Frontal cortex (tissue), 4 donors: ENCODE measurements around the gene NTN1. TPM values are rescaled to one million over a fixed set of nuclear protein-coding genes. Genes with fewer than 3 reads are reported as not detected.
"Not testable (repeated sequence)": the region's sequence is repeated elsewhere in the genome, so short reads cannot be mapped to it uniquely, and the experiment has no call there.

ENCODE experiments used
- DNase-seq, 2 donors: peaks; one replicate each; pipeline ENCODE4 v3.0.0; 2012; ENCODE audit warnings: low spot score in 2 of 2
- FAIRE-seq: peaks from 2 replicates; lab custom pipeline; 2012; peaks lifted over from hg19 to GRCh38; lab: Jason Lieb, UNC
- total RNA-seq: library from RNA; depleted of rRNA; stranded (reverse); fragments of >200 nt; gene quantifications from one replicate; pipeline ENCODE4 v1.2.3, GENCODE V29; 2014
- donor health status: control.
- donor health status: control.
- donor health status: control.

NTN1 gene
- total RNA-seq, 1 donor from 2014 or later: 6.5 TPM

DNA sequence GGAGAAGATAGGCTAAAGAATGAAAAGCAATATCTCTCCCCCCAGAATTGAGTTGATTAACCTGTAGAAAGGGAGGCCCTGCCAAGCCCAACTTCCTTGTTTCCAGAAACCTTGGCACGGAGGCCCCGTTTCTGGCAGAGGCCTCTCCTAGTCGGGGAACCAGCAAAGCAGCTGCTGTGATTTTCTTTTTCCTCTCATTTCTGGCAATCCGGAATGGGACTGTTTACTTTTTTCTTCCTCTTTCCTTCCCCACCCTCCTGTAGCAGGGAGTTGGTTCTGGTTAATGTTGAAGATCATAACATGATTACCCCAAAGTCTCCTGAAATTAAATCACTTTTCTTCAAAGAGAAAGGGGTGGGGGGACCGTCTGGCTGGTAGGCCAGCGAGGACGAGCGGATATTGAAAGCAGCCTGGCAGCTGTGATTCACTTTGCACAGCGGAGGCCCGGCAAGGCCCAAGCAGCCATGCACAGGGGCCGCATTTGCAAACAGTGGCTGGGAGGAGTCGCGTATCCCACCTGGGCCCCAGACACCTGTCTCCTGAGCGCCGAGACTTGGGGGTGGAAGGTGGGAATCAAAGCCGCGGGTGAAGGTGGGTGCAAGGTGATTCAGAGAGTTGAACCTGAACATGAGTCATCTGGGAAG is 51.5 kb downstream of the NTN1 start:
- FAIRE-seq: no peak

DNA sequence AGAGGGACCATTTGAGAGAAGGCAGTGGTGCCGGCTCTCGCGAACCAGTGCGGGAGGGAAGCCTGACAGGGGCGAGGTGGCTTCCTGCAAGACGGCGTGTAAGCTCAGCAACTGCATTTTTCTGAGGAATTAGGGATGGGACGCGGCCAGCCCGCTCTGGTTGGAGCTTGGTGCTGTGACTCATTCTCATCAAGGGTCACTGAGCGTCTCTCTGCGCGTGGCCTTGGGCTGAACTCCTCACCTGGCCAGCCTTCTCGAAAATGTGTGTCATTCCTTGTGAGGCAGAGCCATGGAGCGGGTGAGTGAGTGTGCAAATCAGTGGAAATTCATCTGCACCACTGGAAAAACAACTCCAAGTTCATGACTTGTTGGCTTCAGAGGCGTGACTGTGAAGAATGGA is 52.8 kb downstream of the NTN1 start:
- FAIRE-seq: no peak

More for the DNA sequence above, 51.5 kb downstream of the NTN1 start:
- DNase-seq: no peak

DNA sequence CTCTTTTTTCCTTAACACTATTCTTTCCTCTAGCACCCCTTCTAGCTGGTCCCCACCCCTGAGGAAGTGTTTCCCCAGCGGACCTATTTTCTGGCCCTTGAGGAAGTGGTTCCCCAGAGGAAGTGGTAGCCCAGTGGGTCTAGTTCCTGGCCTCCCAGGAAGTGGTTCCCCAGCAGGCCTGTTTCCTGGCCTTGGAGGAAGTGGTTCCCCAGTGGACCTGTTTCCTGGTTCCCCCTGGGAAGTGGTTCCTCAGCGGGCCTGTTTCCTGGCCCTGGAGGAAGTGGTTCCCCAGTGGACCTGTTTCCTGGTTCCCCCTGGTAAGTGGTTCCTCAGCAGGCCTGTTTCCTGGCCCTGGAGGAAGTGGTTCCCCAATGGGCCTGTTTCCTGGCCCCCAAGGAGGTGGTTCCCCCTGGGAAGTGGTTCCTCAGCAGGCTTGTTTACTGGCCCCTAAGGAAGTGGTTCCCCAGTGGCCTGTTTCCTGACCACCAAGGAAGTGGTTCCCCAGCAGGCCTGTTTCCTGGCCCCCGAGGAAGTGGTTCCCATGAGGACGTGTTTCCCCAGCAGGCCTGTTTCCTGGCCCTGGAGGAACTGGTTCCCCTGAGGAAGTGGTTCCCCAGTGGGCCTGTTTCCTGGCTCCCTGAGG is 58.3 kb downstream of the NTN1 start:
- DNase-seq (no peak), FAIRE-seq (no peak)

More for the DNA sequence above, 52.8 kb downstream of the NTN1 start:
- DNase-seq: no peak

DNA sequence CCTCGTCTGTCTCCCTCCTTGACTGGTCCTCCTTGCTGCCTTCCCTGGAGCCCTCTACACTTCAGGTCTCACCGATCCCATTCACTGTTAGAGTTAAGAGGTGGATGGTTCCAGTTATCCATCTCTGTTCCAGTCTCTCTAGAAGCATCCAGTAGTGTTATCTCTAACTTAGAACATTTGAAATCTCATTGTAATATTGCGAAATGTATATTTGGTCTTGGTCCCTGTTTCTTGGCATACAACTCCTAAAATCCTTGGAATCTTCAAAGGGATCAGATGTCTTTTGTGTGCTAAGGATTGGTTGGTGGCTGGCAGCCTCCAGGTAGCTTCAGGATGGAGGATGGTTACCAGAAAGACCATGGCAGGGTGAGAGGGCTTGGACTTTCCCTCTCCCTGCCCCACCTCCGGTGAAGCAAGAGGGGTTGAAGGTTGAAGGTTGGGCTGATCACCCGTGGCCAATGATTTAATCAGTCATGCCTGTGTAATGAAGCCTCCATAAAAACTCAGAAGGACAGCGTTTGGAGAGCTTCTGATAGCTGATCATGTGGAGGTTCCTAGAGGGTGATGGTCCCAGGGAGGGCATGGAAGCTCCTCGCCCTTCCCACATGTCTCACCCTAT is 59.1 kb downstream of the NTN1 start:
- DNase-seq (no peak), FAIRE-seq (no peak)

DNA sequence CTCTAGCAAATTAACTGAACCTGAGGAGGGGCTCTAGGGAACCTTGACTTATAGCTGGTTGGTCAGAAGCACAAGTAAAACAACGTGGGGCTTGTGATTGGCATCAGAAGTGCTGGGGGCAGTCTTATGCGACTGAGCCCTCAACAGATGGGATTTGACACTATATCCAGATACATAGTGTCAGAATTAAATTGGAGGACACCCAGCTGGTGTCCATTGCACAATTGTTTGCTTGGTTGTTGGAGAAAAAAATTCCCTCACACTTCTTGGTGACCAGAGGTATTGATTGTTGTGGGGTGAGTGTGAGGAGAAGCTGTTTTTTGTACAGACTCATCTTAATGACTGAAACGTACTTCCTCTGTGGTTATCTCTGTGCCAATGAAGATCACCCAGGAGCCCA is 59.7 kb downstream of the NTN1 start:
- no peak for DNase-seq
- no peak for FAIRE-seq

DNA sequence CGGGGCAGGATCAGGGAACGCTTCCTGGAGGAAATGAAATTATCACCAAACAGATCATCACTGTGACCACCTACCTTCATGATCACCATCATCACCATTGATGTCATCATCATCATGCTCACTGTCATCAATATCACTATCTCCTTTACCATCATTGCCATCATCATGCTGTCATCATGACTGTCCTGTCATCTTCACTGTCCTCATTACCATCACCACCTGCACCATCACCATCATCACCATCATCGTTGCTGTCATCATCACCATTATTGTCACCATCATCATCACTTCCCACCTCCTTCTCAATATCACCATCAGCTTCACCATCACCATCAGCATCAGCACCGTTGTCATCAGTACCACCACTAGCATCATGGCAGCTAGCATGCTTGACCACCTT is 65.3 kb downstream of the NTN1 start:
- DNase-seq (no peak), FAIRE-seq (no peak)

DNA sequence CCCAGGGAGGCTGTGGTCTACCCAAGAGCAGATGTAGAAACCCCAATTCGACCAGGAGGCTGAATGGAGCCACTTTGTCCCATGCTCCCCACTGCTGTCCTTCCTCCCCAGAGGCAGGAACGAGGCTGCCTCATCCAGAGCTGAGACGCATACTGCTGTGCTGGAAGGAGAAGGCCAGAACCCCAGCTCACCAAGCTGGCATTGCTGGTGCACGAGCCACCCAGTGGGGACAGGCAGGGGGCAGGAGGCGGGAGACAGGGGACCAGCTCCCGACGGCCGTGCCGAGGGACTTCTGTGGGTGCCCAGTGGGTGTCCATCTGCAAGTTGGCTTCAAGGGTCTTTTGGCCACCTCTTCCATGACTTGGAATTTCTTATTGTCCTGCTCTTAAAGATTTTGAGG is 66.6 kb downstream of the NTN1 start:
- DNase-seq (no peak), FAIRE-seq (no peak)

DNA sequence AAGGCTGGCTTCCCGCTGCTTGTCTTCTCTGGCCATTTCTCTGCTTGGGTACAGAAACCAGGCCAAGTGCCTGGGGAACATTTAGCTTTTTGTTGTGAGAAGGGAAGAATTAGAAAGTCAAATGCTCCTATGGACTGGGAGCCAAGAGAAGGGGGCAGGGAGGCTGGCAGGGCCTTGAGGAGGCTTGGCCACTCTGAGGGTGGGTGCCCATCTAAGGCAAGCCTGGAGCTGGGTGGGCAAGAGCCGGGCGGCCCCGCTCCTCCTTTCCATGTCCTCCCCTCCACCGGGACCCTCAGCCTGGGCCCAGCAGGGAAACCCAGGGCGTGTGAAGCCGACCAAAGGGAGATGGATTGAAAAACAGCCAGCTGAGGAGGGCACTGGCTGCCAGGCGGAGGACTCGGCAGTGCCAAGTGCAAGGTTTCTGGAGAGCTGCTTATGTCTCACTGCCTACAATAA is 69.4 kb downstream of the NTN1 start:
- DNase-seq: no peak
- no peak for FAIRE-seq

DNA sequence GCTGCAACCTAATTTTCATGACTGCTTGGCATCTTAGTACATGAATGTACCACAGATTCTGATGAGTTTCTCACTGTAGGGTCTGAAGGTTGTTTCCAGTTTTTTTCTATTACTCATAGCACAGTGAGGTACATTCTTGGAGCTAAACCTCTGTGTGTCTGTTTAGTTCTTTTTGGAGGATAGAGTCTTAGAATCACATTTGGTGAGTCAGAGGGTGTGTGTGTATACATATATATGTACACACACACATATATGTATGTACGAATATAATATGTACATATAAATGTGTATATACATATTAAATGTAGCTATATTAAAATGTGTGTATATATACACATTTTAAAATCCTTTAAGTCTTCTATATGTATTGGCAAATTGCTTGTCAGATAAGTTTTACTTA is 72.9 kb downstream of the NTN1 start:
- FAIRE-seq (no peak), DNase-seq (no peak)

DNA sequence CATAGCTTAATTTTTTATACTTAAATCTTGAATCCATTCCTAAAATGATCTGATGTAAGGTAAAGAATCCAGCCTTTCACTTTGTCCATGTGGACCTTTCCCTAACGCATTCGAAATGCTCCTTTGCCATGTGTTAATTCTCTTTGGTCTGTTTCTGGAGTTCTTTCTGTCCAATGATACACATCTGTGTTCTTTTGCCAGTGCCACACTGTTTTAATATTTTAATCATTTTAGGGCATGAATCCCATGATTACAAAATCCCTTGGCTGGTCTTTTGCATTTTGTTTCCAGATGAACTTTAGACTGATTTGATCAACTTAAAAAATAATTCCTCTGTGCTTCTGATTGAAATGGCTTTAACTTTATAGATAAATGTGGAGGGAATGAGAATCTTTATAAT is 74.1 kb downstream of the NTN1 start:
- FAIRE-seq: no peak

DNA sequence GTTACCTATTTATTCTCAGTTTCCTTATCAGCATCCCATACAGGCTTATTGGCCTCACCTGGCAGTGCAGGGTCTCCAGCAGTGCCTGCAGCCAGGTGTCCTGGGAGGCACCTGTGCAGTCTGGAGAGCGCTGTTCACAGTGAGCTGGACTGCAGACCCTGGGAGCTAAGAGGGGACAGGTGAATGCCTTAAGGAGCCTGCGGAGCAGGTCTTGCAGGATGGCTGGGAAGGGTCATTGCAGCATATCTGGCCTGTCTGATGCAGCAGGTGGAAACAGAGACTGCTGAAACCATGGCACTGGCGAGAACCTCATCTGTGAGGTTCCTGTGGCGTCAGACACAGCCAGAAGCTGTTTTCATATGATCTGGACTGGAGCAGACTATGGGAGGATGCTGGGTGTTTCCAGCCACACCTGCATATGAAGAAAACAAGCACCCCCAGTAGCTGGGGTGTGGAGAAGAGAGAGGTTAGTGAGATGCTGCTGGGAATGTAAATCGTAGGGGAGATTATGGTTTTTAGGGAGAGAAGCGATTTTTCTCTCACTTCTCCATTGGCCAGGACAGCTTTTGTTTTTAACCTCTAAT is 77.0 kb downstream of the NTN1 start:
- no peak for FAIRE-seq
- DNase-seq: no peak

More for the DNA sequence above, 74.1 kb downstream of the NTN1 start:
- no peak for DNase-seq

DNA sequence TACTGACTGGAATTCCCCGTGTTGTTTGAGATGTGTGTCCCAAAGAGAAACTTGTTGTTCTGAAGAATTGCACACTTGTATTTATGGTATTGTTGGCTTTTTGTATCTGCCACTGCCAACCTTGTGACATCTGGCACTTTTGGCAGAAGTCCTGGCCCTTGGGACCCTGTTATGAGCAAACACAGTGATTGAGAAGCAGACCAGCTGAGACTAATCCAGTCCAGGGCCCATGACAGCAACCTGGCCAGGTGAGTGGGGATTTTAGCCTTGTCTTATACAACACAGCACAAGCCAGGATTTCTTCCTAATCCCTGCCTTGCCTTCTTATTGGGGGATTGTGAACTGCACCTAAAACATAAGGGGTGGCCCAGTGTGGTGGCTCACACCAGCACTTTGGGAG is 80.0 kb downstream of the NTN1 start:
- DNase-seq: no peak
- no peak for FAIRE-seq

DNA sequence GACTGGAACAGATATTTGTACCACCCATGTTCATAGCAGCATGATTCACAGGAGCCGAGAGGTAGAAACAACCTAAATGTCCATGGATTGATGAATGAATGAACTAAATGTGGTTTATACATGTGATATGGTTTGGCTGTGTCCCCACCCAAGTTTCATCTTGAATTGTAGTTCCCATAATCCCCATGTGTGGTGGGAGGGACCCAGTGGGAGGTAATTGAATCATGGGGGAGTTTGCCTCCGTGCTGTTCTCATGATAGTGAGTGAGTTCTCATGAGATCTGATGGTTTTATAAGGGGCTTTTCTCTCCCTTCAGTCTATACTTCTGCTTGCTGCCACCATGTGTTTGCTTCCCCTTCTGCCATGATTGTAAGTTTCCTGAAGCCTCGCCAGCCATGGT is 81.9 kb downstream of the NTN1 start:
- not testable (repeated sequence) for DNase-seq, FAIRE-seq

DNA sequence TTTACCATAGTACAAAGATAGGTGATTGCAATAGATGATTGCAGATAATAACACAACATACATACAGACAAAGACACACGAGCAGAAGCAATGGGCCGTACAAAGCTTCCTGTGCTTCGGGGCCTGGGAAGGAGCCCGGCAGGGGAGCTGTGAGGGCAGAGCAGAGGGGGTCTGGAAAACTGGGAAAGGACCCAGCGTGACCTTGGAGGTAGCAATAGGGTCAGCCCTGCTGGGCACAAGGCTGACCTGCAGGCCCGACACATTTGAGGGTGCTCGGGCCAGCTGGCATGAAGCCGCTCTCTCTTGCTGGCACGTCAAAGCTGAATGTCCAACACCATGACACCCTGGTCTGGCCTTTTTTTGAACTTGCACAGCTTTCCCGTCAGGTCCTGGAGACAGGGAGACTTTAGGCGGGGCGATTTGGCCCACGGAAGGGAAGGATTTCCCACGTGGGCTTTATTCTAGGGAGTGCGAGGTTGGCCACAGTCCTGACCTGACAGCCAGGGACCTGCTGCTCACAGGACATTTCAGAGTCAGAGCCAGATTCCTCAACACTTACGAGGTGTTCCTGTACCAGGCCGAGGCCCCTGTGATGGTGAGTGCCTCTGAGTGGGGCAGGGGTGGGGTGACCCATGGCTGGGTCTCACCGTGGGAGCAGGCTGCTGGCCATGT is 83.2 kb downstream of the NTN1 start:
- FAIRE-seq: no peak
- DNase-seq: no peak

DNA sequence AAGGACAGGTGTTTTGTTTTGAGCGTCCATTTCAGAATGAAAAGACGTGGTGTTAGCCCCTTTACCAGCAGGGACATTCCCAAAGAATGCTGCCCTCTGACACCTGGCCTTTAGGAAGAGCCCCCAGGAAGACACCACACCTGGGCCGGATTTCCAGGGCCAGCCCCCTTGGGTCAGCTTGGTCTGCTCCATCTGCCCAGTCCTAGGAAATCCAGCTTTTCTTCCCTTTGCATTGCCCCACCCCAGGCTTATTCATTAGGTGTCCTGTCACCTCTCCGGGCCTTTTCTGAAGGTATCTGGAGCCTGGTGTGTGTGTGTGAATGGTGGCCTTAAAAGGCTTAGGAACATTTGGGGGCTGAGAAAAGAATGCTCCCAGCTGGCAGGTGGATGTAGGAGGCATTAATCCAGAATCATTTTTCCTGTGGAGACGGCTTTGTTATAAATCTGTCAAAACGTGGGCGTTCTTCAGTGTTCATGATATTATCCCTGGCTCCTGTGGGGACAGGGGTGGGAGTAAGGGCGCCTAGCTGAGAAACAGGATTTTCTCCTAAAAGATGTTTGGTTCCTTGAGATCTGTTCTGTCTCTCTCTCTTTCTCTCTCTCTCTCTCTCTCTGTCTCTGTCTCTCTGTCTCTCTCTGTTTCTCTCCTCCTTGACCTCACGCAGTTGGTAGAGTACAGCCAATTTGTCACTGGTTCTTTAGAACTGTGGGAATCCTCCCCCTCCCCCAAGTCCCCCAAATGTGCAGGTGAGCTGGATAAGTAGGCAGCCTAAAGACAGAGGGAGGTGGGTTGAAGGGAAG is 84.0 kb downstream of the NTN1 start:
- DNase-seq (no peak), FAIRE-seq (no peak)

DNA sequence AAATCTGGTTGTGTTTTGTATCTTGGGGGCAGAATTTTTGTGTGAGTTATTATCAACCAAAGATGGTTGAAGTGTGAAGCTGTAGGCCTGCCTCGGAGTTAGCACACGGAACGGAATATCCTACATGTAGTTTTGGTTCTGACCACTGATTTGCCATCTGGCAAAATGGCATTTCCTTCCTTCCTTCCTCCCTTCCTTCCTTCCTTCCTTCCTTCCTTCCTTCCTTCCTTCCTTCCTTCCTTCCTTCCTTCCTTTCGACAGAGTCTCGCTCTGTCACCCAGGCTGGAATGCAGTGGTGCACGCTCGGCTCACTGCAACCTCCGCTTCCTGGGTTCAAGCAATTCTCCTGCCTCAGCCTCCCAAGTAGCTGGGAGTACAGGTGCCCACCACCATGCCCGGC is 85.0 kb downstream of the NTN1 start:
- not testable (repeated sequence) for DNase-seq, FAIRE-seq

DNA sequence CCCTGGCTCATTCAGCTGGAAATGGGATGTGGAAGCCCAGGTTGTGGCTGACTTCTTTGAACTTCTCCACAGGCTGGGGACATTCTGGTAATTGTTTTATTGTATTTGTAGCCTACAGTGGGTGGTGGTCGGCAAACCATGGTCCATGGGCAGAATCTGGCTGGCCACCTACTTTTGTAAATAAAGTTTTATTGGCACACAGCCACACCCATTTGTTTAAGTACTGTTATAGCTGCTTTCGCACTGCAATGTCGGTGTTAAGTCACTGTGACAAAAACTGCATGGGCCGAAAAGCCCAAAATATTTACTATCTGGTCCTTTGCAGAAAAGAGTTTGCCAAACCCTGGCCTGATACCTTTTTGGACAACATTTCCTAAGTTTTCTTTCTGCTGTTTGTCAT is 86.2 kb downstream of the NTN1 start:
- no peak for FAIRE-seq
- DNase-seq: no peak

DNA sequence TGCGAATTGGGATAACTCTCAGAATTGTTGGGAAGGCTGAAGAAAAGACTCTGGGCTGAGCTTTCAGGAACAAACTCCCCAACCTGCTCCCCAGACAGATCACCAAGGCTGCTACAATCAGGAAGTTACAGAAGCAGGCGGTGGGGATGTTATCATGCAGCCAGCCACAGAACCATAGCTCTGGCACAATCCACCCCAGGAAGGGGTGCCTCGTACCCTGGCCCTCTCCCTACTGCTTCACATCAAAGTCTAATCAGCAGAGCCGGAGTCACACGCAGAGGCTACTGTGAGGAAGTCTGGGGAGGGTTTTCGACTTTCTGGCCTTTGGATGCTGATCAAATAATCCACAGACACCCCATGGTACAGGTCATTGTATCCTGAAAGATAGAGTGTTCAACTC is 86.8 kb downstream of the NTN1 start:
- no peak for FAIRE-seq
- DNase-seq: no peak

DNA sequence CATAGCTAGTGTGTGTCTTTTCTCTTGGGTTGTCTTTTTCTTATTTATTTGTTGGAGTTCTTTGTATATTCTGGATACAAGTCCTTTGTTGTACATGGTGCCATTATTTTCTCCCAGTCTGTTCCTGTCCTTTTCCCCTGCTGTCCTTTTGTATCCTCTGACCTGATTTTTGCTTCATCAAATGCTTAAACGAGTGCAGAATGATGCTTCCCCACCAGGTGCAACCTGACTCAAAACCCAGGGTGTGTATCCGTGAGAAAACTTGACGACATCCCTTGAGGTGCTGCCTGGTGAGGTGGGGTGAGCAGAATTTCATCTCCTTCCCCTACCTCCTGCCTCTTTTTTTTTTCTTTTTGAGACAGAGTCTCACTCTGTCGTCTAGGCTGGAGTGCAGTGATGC is 88.6 kb downstream of the NTN1 start:
- no peak for FAIRE-seq
- no peak for DNase-seq

DNA sequence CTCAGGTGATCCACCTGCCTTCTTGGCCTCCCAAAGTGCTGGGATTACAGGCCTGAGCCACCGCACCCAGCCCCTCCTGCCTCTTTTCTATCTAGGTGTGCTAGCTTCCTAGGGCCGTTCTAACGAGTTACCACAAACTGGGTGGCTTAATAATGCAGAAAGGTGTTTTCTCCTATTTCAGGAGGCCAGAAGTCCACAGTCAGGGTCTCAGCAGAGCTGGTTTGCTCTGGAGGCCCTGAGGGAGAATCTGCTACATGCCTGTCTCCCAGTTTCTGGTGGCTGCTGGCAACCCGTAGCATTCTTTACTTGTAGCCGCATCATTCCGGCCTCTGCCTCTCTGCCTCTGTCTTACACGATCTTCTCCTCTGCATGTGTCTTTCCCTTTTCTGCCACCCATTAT is 89.2 kb downstream of the NTN1 start:
- no peak for DNase-seq
- no peak for FAIRE-seq
